RWPE2 (cell line): Measurements from ENCODE around the gene HADH.

ENCODE experiments used
- ATAC-seq: fragments of 200-7000 bp; cut with Tn5 transposase; 3 replicates; pipeline ENCODE4 v1.9.1; 2021; ENCODE audit warnings: low read depth
- DNase-seq: peaks from one replicate; pipeline ENCODE4 v3.0.0-alpha.2; 2020; ENCODE audit warnings: low spot score
- H3K27ac ChIP-seq: fragments of 450-650 bp; 2 replicates; pipeline ENCODE4 v1.5.1; 2017; ENCODE audit warnings: mild to moderate bottlenecking; ENCODE audit not compliant: poor library complexity, severe bottlenecking
- H3K27me3 ChIP-seq: fragments of 250-450 bp; sonication (Bioruptor Pico); 2 replicates; pipeline ENCODE4 v1.5.1; 2021; ENCODE audit warnings: mild to moderate bottlenecking, moderate library complexity; ENCODE audit not compliant: insufficient read depth, poor library complexity, severe bottlenecking
- H3K36me3 ChIP-seq: fragments of 250-450 bp; sonication (Bioruptor Pico); 2 replicates; pipeline ENCODE4 v1.5.1; 2020; ENCODE audit warnings: low read depth, mild to moderate bottlenecking, moderate library complexity
- H3K4me1 ChIP-seq: fragments of 250-450 bp; sonication (Bioruptor Pico); 2 replicates; pipeline ENCODE4 v1.5.1; 2021; ENCODE audit warnings: mild to moderate bottlenecking, moderate library complexity; ENCODE audit not compliant: insufficient read depth, poor library complexity, severe bottlenecking
- H3K4me3 ChIP-seq: fragments of 250-450 bp; sonication (Bioruptor Pico); 2 replicates; pipeline ENCODE4 v1.5.1; 2021; ENCODE audit warnings: mild to moderate bottlenecking, moderate library complexity; ENCODE audit not compliant: severe bottlenecking
- H3K9me3 ChIP-seq: fragments of 250-450 bp; sonication (Bioruptor Pico); 2 replicates; pipeline ENCODE4 v1.5.1; 2021; ENCODE audit warnings: mild to moderate bottlenecking, moderate library complexity; ENCODE audit not compliant: severe bottlenecking
- TF ChIP-seq, protein P1 (sequence below): fragments of 450-650 bp; IDR thresholded peaks from one replicate; pipeline ENCODE4 v1.5.1; 2017; ENCODE audit warnings: mild to moderate bottlenecking, moderate library complexity; ENCODE audit not compliant: poor library complexity, severe bottlenecking

The HADH gene

DNA sequence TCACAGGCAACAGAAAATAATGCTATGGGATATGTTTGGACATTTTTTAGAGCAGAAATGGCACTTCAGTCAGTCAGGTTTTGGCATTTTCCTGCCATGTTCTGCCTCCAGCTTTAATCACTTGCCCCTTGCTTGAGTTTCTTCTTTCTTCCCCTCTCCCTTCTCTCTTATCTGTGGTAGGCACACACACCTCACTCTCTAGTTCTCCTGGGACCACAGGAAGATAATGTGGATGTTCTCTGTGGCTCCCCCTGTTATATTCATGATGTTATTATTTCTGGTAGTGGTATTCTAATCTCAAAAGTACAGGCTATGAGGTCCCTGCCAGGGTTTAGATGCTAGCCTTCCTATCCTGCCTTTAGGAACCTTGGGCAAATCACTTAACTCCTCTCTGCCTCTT lies 5.2 kb downstream of the HADH start:
- ATAC-seq = no peak
- Histone ChIP-seq H3K36me3 (peaks cover 5% of the 10 kb centered on the region; the same call in 1 of the 2 replicates), H3K4me1 (no peaks in the 10 kb centered on the region), H3K4me3 (no peak overlapping the region), H3K9me3 (no peaks in the 10 kb centered on the region), H3K27ac (no peak overlapping the region), H3K27me3 (no peaks in the 10 kb centered on the region)
- TF ChIP-seq, protein P1, sequence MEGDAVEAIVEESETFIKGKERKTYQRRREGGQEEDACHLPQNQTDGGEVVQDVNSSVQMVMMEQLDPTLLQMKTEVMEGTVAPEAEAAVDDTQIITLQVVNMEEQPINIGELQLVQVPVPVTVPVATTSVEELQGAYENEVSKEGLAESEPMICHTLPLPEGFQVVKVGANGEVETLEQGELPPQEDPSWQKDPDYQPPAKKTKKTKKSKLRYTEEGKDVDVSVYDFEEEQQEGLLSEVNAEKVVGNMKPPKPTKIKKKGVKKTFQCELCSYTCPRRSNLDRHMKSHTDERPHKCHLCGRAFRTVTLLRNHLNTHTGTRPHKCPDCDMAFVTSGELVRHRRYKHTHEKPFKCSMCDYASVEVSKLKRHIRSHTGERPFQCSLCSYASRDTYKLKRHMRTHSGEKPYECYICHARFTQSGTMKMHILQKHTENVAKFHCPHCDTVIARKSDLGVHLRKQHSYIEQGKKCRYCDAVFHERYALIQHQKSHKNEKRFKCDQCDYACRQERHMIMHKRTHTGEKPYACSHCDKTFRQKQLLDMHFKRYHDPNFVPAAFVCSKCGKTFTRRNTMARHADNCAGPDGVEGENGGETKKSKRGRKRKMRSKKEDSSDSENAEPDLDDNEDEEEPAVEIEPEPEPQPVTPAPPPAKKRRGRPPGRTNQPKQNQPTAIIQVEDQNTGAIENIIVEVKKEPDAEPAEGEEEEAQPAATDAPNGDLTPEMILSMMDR = no peak
- DNase-seq = no peak

DNA sequence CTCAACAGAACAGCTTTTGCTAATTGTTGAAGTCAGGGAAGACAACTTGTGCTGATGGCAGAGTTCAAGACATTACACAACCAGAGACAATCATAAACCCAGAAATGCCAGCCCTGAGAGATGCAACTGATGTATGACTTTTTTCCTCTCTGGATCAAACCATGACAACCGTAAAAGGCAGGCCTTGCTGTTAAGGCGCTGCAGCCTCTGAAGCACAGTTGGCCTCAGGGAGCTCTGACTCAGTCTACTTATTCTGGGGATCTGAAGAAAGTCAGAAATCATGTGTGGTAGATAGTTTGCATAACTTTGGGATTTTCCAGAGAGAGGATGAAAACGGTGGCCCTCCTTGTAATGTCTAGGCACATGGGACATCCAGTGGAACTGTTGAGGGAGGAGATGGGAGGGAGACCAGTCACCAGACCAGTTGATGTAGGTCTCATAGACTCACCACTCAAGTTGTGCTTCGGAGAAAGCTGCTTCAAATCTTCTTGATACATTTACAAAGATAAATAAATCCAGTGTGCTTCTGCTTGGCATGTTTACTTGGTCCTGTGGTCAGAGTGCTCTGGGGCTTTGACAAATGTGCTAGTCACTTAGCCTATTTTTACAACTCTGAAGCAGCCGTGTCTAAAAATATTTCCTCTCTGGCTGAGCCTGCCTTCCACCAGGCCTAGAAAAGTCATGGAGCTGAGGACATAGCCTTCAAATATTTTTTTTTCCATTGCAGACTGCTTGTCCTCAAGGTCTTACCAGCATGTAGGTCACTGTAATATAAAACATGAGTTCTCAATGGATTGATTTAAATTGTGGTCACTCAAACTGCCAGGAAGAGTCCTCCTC lies 7.5 kb downstream of the HADH start:
- peaks cover 12% of the 10 kb centered on the region; the same call in 1 of the 2 replicates for H3K36me3 ChIP-seq
- H3K9me3 ChIP-seq = no peaks in the 10 kb centered on the region
- ATAC-seq = no peak
- no peak overlapping the region for H3K27ac ChIP-seq
- no peak overlapping the region for H3K4me3 ChIP-seq
- TF ChIP-seq, protein P1 = no peak
- H3K4me1 ChIP-seq = no peaks in the 10 kb centered on the region
- DNase-seq = no peak
- H3K27me3 ChIP-seq = no peaks in the 10 kb centered on the region

DNA sequence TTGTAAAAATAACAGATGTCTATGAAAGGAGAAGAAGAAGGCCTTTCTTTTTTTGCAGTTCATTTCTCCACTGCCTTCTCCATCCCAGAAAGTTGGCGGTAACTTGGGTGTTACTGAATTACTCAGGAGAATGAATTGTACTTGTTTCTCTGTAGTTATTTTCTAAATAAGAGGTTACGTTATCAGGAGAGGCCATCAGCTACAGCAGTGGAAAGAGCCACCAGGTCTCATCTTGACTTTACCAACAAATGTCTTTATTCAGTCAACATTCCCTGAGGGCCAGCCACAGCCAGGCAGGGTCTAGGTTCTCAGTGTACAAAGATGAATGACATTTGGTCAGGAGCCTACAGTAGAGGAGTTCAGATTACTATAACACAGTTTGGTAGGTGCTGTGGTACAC lies 8.1 kb downstream of the HADH start:
- H3K9me3 ChIP-seq = no peaks in the 10 kb centered on the region
- no peak overlapping the region for H3K4me3 ChIP-seq
- no peak for ATAC-seq
- no peaks in the 10 kb centered on the region for H3K4me1 ChIP-seq
- peaks cover 12% of the 10 kb centered on the region; the same call in 1 of the 2 replicates for H3K36me3 ChIP-seq
- no peak for DNase-seq
- no peaks in the 10 kb centered on the region for H3K27me3 ChIP-seq
- no peak overlapping the region for H3K27ac ChIP-seq
- TF ChIP-seq, protein P1 = no peak

DNA sequence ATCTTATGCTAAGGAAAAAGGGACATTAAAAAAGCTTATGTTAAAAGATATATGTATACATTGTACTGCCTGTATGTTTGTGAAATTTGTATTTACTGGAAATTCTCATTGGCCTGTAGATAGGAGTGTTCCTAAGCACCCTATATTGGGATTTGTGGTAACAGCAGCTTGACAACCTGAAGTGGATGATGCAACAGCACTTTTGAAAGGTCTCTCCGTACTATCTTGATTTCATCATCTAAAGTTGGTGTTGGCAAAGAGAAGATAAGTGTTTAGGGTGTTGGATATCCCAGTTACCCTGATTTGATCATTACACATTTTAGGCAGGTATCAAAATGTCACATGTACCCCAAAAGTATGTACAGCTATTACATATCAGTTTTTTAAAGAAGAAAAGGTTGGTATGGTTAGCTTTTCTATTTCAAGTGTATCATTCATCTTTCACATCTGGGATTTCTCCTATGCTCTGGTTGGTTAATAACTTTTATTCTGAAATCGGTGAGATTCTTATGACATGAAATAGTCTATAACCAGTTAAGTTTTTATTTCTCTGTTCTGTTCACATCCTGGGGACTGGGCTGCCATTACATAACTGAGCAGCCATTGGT lies 10.3 kb downstream of the HADH start:
- no peak for ATAC-seq
- TF ChIP-seq, protein P1 = no peak
- no peak overlapping the region for H3K27ac ChIP-seq
- no peaks in the 10 kb centered on the region for H3K9me3 ChIP-seq
- H3K36me3 ChIP-seq = peaks cover 12% of the 10 kb centered on the region; the same call in 1 of the 2 replicates
- no peaks in the 10 kb centered on the region for H3K27me3 ChIP-seq
- no peak overlapping the region for H3K4me3 ChIP-seq
- H3K4me1 ChIP-seq = no peaks in the 10 kb centered on the region
- no peak for DNase-seq
